IMR-90 (cell line): ENCODE data around the gene ADGRG1. TPM values are rescaled to one million over a fixed set of nuclear protein-coding genes. Genes with fewer than 3 reads are reported as not detected.

Experiments used
- ATAC-seq: fragments of 200-7000 bp; cut with Tn5 transposase; 2 replicates; pipeline ENCODE4 v1.9.1; 2020; ENCODE audit warnings: low read depth, mild to moderate bottlenecking, moderate library complexity
- BruUV-seq: library from RNA; stranded (reverse); fragments of 400-500 nt; replicated peaks from 2 replicates; lab custom pipeline; 2021; lab: Mats Ljungman, UMichigan
- CTCF ChIA-PET: fragments of 300-600 bp; formaldehyde crosslinking; extraction: SDS; loops from one replicate; lab custom pipeline; 2021; ENCODE audit warnings: antibody characterized with exemption; lab: Yijun Ruan, JAX
- POLR2A ChIA-PET: fragments of 300-600 bp; sonication (Branson Sonifier 250); formaldehyde crosslinking; loops from one replicate; lab custom pipeline; 2022; ENCODE audit warnings: antibody characterized with exemption; ENCODE audit not compliant: unreplicated experiment; lab: Charles Lee
- DNase-seq: peaks from one replicate; pipeline ENCODE4 v3.0.0; 2013
- H2AFZ ChIP-seq: replicated peaks from 2 replicates; pipeline ENCODE3; 2013; ENCODE audit warnings: low read length, mild to moderate bottlenecking; ENCODE audit not compliant: poor library complexity
- H2AK5ac ChIP-seq: 2 replicates; pipeline ENCODE4 v1.6.1; 2013; ENCODE audit warnings: low read depth, low read length, inconsistent platforms
- H2AK9ac ChIP-seq: replicated peaks from 2 replicates; pipeline ENCODE3; 2013; ENCODE audit warnings: mild to moderate bottlenecking, low read depth, low read length, moderate library complexity; ENCODE audit not compliant: poor library complexity
- H2BK120ac ChIP-seq: 2 replicates; pipeline ENCODE4 v1.6.1; 2013; ENCODE audit warnings: low read depth, low read length, inconsistent platforms
- H2BK15ac ChIP-seq: 3 replicates; pipeline ENCODE4 v1.6.1; 2013; ENCODE audit warnings: low read depth, low read length, inconsistent platforms
- H2BK20ac ChIP-seq: 2 replicates; pipeline ENCODE4 v1.6.1; 2013; ENCODE audit warnings: low read depth, mild to moderate bottlenecking, inconsistent platforms, low read length, moderate library complexity
- H2BK5ac ChIP-seq: 2 replicates; pipeline ENCODE4 v1.6.1; 2013; ENCODE audit warnings: mild to moderate bottlenecking, low read depth, low read length, inconsistent platforms; ENCODE audit not compliant: poor library complexity, severe bottlenecking
- H3K14ac ChIP-seq: replicated peaks from 2 replicates; pipeline ENCODE4 v1.6.1; 2013; ENCODE audit warnings: low read depth, low read length, inconsistent platforms
- H3K18ac ChIP-seq: 2 replicates; pipeline ENCODE4 v1.6.1; 2013; ENCODE audit warnings: low read depth, low read length, control low read depth
- H3K23ac ChIP-seq: 2 replicates; pipeline ENCODE4 v1.6.1; 2013; ENCODE audit warnings: low read depth, low read length, inconsistent platforms
- H3K27ac ChIP-seq: 2 replicates; pipeline ENCODE4 v1.5.1; 2013; ENCODE audit warnings: mild to moderate bottlenecking, control low read depth, low read length; ENCODE audit not compliant: insufficient read depth
- H3K27me3 ChIP-seq: 2 replicates; pipeline ENCODE4 v1.6.1; 2013; ENCODE audit warnings: low read length; ENCODE audit not compliant: control insufficient read depth, insufficient read depth
- H3K36me3 ChIP-seq: 2 replicates; pipeline ENCODE4 v1.6.1; 2013; ENCODE audit warnings: low read length, mixed read lengths; ENCODE audit not compliant: control insufficient read depth, insufficient read depth
- H3K4ac ChIP-seq: 2 replicates; pipeline ENCODE4 v1.6.1; 2013; ENCODE audit warnings: low read depth, low read length, inconsistent platforms
- H3K4me1 ChIP-seq: 2 replicates; pipeline ENCODE4 v1.6.1; 2013; ENCODE audit warnings: low read length, mixed read lengths; ENCODE audit not compliant: control insufficient read depth, insufficient read depth
- H3K4me2 ChIP-seq: 2 replicates; pipeline ENCODE4 v1.6.1; 2013; ENCODE audit warnings: low read depth, mild to moderate bottlenecking, control low read depth, low read length, moderate library complexity
- H3K4me3 ChIP-seq: 2 replicates; pipeline ENCODE4 v1.5.1; 2013; ENCODE audit warnings: low read depth, mild to moderate bottlenecking, control low read depth, low read length, moderate library complexity; ENCODE audit not compliant: insufficient read depth
- H3K56ac ChIP-seq: 2 replicates; pipeline ENCODE4 v1.6.1; 2013; ENCODE audit warnings: low read length, inconsistent platforms; ENCODE audit not compliant: insufficient read depth; ENCODE audit errors: extremely low read depth
- H3K79me1 ChIP-seq, 2 experiments: 2 replicates each; pipeline ENCODE4 v1.6.1; 2013; ENCODE audit warnings: low read length in 2 of 2, inconsistent platforms in 1 of 2, low read depth in 1 of 2
- H3K9ac ChIP-seq: 2 replicates; pipeline ENCODE4 v1.6.1; 2013; ENCODE audit warnings: low read depth, low read length, control low read depth
- H3K9me1 ChIP-seq: 2 replicates; pipeline ENCODE4 v1.6.1; 2013; ENCODE audit warnings: low read length, inconsistent platforms; ENCODE audit not compliant: insufficient read depth
- H3K9me3 ChIP-seq: 2 replicates; pipeline ENCODE4 v1.6.1; 2013; ENCODE audit warnings: low read length; ENCODE audit not compliant: control insufficient read depth, insufficient read depth
- H4K20me1 ChIP-seq: 2 replicates; pipeline ENCODE4 v1.6.1; 2013; ENCODE audit warnings: low read length, inconsistent platforms; ENCODE audit not compliant: insufficient read depth
- H4K5ac ChIP-seq: 2 replicates; pipeline ENCODE4 v1.6.1; 2013; ENCODE audit warnings: mild to moderate bottlenecking, low read depth, low read length, control low read depth
- H4K8ac ChIP-seq, 2 experiments: 2 replicates each; pipeline ENCODE4 v1.6.1; 2013; ENCODE audit warnings: low read depth in 2 of 2, low read length in 2 of 2, control low read depth in 1 of 2, inconsistent platforms in 1 of 2
- H4K91ac ChIP-seq: 2 replicates; pipeline ENCODE4 v1.6.1; 2013; ENCODE audit warnings: low read depth, low read length, inconsistent platforms; ENCODE audit not compliant: insufficient read depth
- BHLHE40 ChIP-seq: fragments of 150-350 bp; IDR thresholded peaks from 2 replicates; pipeline ENCODE4 v1.6.1; 2016; ENCODE audit warnings: mild to moderate bottlenecking, low read depth, low read length
- CEBPB ChIP-seq: IDR thresholded peaks from 2 replicates; pipeline ENCODE4 v1.6.1; 2012; ENCODE audit warnings: low read depth, low read length, improper control_type of control experiment
- CHD1 ChIP-seq: IDR thresholded peaks from 2 replicates; pipeline ENCODE4 v1.6.1; 2012; ENCODE audit warnings: low read depth, low read length, improper control_type of control experiment
- FOS ChIP-seq: fragments of 150-350 bp; IDR thresholded peaks from 2 replicates; pipeline ENCODE4 v1.6.1; 2016; ENCODE audit warnings: low read depth, low read length
- MAFK ChIP-seq: IDR thresholded peaks from 2 replicates; pipeline ENCODE4 v1.6.1; 2012; ENCODE audit warnings: low read depth, low read length, improper control_type of control experiment
- MAZ ChIP-seq: IDR thresholded peaks from 2 replicates; pipeline ENCODE4 v1.6.1; 2012; ENCODE audit warnings: low read depth, mild to moderate bottlenecking, low read length, improper control_type of control experiment, moderate library complexity, borderline replicate concordance
- MXI1 ChIP-seq: IDR thresholded peaks from 2 replicates; pipeline ENCODE4 v1.6.1; 2012; ENCODE audit warnings: low read depth, mild to moderate bottlenecking, low read length, moderate library complexity, borderline replicate concordance
- NFE2L2 ChIP-seq: fragments of 150-350 bp; IDR thresholded peaks from 2 replicates; pipeline ENCODE4 v1.6.1; 2016; ENCODE audit warnings: low read depth, mild to moderate bottlenecking, low read length
- POLR2A ChIP-seq: IDR thresholded peaks from 2 replicates; pipeline ENCODE4 v1.6.1; 2012; ENCODE audit warnings: mild to moderate bottlenecking, low read depth, low read length
- RAD21 ChIP-seq: IDR thresholded peaks from 2 replicates; pipeline ENCODE4 v1.6.1; 2012; ENCODE audit warnings: low read length, improper control_type of control experiment
- RCOR1 ChIP-seq: IDR thresholded peaks from 2 replicates; pipeline ENCODE4 v1.6.1; 2012; ENCODE audit warnings: mild to moderate bottlenecking, low read length, improper control_type of control experiment; ENCODE audit not compliant: insufficient replicate concordance
- RFX5 ChIP-seq: IDR thresholded peaks from 2 replicates; pipeline ENCODE4 v1.8.0; 2012; ENCODE audit warnings: low read depth, mild to moderate bottlenecking, low read length, moderate library complexity
- SMC3 ChIP-seq: fragments of 150-350 bp; IDR thresholded peaks from 2 replicates; pipeline ENCODE4 v1.6.1; 2016; ENCODE audit warnings: low read depth, mild to moderate bottlenecking, antibody characterized with exemption, low read length, moderate library complexity
- USF2 ChIP-seq: fragments of 150-350 bp; IDR thresholded peaks from 2 replicates; pipeline ENCODE4 v1.6.1; 2017; ENCODE audit warnings: mild to moderate bottlenecking, antibody characterized with exemption, low read length, low read depth
- WGBS, 2 experiments: methylation state at CpG; one replicate each; pipeline versions ENCODE4 v1.1.5 to v1.1.7; 2013; ENCODE audit warnings: missing lambda C conversion rate in 2 of 2; ENCODE audit not compliant: insufficient read length in 1 of 2; ENCODE audit errors: extremely low coverage in 2 of 2; 5-methylcytosine and 5-hydroxymethylcytosine counted together
- dilution Hi-C: fragments of 300-500 bp; cut with HindIII; formaldehyde crosslinking; loops from one replicate; pipeline ENCODE4 v1.14.3; 2018; ENCODE audit warnings: low sequenced_read_pairs; ENCODE audit not compliant: unreplicated experiment
- in situ Hi-C: fragments of 300-500 bp; cut with MboI; formaldehyde crosslinking; loops from 3 replicates; pipeline ENCODE4 v1.14.3; 2019; ENCODE audit warnings: low sequenced_read_pairs, inconsistent platforms, mixed read lengths
- intact Hi-C: fragments of 100-400 bp; cut with micrococcal nuclease; formaldehyde crosslinking; loops from 2 replicates; pipeline ENCODE4 v1.10.0; 2022
- polyA plus RNA-seq, 3 experiments: library from polyadenylated mRNA; depleted of rRNA; stranded (reverse); fragments of >200 nt; gene quantifications; 2 replicates each; pipeline ENCODE4 v1.2.3, GENCODE V29; 2012; ENCODE audit warnings: low replicate concordance in 1 of 3
- total RNA-seq: library from RNA; depleted of rRNA; stranded (reverse); fragments of >200 nt; gene quantifications from 2 replicates; pipeline ENCODE4 v1.2.3, GENCODE V29; 2012
- TF ChIP-seq, protein P1 (sequence below): fragments of 150-350 bp; IDR thresholded peaks from 2 replicates; pipeline ENCODE4 v1.6.1; 2016; ENCODE audit warnings: low read depth, mild to moderate bottlenecking, low read length, moderate library complexity, borderline replicate concordance
- TF ChIP-seq, protein P2 (sequence below): conservative IDR thresholded peaks from 2 replicates; pipeline ENCODE4 v1.5.1; 2012; ENCODE audit warnings: mild to moderate bottlenecking, low read depth, low read length, improper control_type of control experiment

The ADGRG1 gene
- total and polyA plus RNA-seq, 2 of the 4 experiments (the other 2 are of a cell fraction) = 0.90 to 8.4 TPM

GRCh38 chr16:57681950-57682728 is 53.7 kb downstream of the ADGRG1 start:
- BruUV-seq = no TSS peak
- 63% methylated on average over 3 of the region's 13 CpGs; no CpG with 5 or more reads in 1 of the 2 experiments for WGBS, 2 experiments
- H3K9me3 ChIP-seq = no peaks in the 10 kb centered on the region
- no peaks in the 10 kb centered on the region for H3K79me1 ChIP-seq
- no peaks in the 10 kb centered on the region for H3K36me3 ChIP-seq
- H3K4me2 ChIP-seq = no peak overlapping the region
- dilution Hi-C loops = no loop called here
- no peak overlapping the region for H3K23ac ChIP-seq
- no peak overlapping the region for H4K8ac ChIP-seq
- H3K9me1 ChIP-seq = no peaks in the 10 kb centered on the region
- H2BK15ac ChIP-seq = no peak overlapping the region
- H4K91ac ChIP-seq = no peak overlapping the region
- no peak overlapping the region for H2AK9ac ChIP-seq
- no peak overlapping the region for H3K4me3 ChIP-seq
- CTCF ChIA-PET = no interaction called here
- no peak for TF ChIP-seq MXI1
- no peak for TF ChIP-seq RCOR1
- TF ChIP-seq CHD1 = no peak
- no peak for TF ChIP-seq FOS
- no peak for TF ChIP-seq NFE2L2
- TF ChIP-seq BHLHE40 = no peak
- TF ChIP-seq MAZ = no peak
- TF ChIP-seq SMC3 = no peak
- no peak for TF ChIP-seq POLR2A
- TF ChIP-seq, protein P1, sequence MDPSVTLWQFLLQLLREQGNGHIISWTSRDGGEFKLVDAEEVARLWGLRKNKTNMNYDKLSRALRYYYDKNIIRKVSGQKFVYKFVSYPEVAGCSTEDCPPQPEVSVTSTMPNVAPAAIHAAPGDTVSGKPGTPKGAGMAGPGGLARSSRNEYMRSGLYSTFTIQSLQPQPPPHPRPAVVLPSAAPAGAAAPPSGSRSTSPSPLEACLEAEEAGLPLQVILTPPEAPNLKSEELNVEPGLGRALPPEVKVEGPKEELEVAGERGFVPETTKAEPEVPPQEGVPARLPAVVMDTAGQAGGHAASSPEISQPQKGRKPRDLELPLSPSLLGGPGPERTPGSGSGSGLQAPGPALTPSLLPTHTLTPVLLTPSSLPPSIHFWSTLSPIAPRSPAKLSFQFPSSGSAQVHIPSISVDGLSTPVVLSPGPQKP = no peak
- TF ChIP-seq, protein P2, sequence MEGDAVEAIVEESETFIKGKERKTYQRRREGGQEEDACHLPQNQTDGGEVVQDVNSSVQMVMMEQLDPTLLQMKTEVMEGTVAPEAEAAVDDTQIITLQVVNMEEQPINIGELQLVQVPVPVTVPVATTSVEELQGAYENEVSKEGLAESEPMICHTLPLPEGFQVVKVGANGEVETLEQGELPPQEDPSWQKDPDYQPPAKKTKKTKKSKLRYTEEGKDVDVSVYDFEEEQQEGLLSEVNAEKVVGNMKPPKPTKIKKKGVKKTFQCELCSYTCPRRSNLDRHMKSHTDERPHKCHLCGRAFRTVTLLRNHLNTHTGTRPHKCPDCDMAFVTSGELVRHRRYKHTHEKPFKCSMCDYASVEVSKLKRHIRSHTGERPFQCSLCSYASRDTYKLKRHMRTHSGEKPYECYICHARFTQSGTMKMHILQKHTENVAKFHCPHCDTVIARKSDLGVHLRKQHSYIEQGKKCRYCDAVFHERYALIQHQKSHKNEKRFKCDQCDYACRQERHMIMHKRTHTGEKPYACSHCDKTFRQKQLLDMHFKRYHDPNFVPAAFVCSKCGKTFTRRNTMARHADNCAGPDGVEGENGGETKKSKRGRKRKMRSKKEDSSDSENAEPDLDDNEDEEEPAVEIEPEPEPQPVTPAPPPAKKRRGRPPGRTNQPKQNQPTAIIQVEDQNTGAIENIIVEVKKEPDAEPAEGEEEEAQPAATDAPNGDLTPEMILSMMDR = no peak
- TF ChIP-seq MAFK = no peak
- no peak for TF ChIP-seq RFX5
- TF ChIP-seq USF2 = no peak
- TF ChIP-seq RAD21 = no peak
- TF ChIP-seq CEBPB = no peak
- in situ Hi-C loops = no loop called here
- H3K14ac ChIP-seq = no peak overlapping the region
- H2BK20ac ChIP-seq = no peak overlapping the region
- H3K4me1 ChIP-seq = no peaks in the 10 kb centered on the region
- no peak overlapping the region for H2AK5ac ChIP-seq
- no peak overlapping the region for H3K9ac ChIP-seq
- no peak overlapping the region for H3K27ac ChIP-seq
- H2BK120ac ChIP-seq = no peak overlapping the region
- no peaks in the 10 kb centered on the region for H4K20me1 ChIP-seq
- no peak overlapping the region for H3K4ac ChIP-seq
- intact Hi-C loops = no loop called here
- H3K56ac ChIP-seq = no peak overlapping the region
- DNase-seq (no peak), ATAC-seq (no peak)
- H2AFZ ChIP-seq = no peak overlapping the region
- H3K18ac ChIP-seq = no peak overlapping the region
- H2BK5ac ChIP-seq = no peak overlapping the region
- POLR2A ChIA-PET = no interaction called here
- peaks cover 64% of the 10 kb centered on the region for H3K27me3 ChIP-seq
- H4K5ac ChIP-seq = no peak overlapping the region
